Smooth muscle cell (in vitro differentiated cells): ENCODE data around the gene VMAC. TPM values are rescaled to one million over a fixed set of nuclear protein-coding genes. Genes with fewer than 3 reads are reported as not detected.

Experiments used
- DNase-seq: peaks from one replicate; lab custom pipeline; 2025; ENCODE audit not compliant: unreplicated experiment; lab: John Stamatoyannopoulos, UW
- H2AFZ ChIP-seq: fragments of 200-600 bp; sonication (generic); 2 replicates; pipeline ENCODE4 v1.6.0; 2016; ENCODE audit warnings: antibody characterized with exemption, low read depth, mild to moderate bottlenecking
- H3F3A ChIP-seq: fragments of 200-600 bp; sonication (generic); 2 replicates; pipeline ENCODE4 v1.6.0; 2017; ENCODE audit warnings: antibody characterized with exemption, low read depth
- H3K27ac ChIP-seq: fragments of 200-600 bp; sonication (generic); 2 replicates; pipeline ENCODE4 v1.5.1; 2016; ENCODE audit warnings: low read depth, mild to moderate bottlenecking
- H3K27me3 ChIP-seq: fragments of 200-600 bp; sonication (generic); 2 replicates; pipeline ENCODE4 v1.6.1; 2016; ENCODE audit warnings: low read depth, mild to moderate bottlenecking
- H3K36me3 ChIP-seq: fragments of 200-600 bp; sonication (generic); 2 replicates; pipeline ENCODE4 v1.5.1; 2016; ENCODE audit warnings: low read depth
- H3K4me1 ChIP-seq: fragments of 200-600 bp; sonication (generic); 2 replicates; pipeline ENCODE4 v1.5.1; 2016; ENCODE audit warnings: low read depth
- H3K4me2 ChIP-seq: fragments of 200-600 bp; sonication (generic); 2 replicates; pipeline ENCODE4 v1.6.0; 2016; ENCODE audit warnings: mild to moderate bottlenecking
- H3K4me3 ChIP-seq: fragments of 200-600 bp; sonication (generic); 2 replicates; pipeline ENCODE4 v1.5.1; 2016; ENCODE audit warnings: mild to moderate bottlenecking
- H3K79me2 ChIP-seq: fragments of 200-600 bp; sonication (generic); 2 replicates; pipeline ENCODE4 v1.6.0; 2016; ENCODE audit warnings: low read depth, mild to moderate bottlenecking
- H3K9ac ChIP-seq: fragments of 200-600 bp; sonication (generic); 2 replicates; pipeline ENCODE4 v1.6.0; 2016; ENCODE audit warnings: low read depth
- H3K9me3 ChIP-seq: fragments of 200-600 bp; sonication (generic); replicated peaks from 2 replicates; pipeline ENCODE4 v1.5.1; 2016; ENCODE audit warnings: low read depth
- H4K20me1 ChIP-seq: fragments of 200-600 bp; sonication (generic); 2 replicates; pipeline ENCODE4 v1.6.0; 2016; ENCODE audit warnings: low read depth
- CTCF ChIP-seq: fragments of 200-600 bp; sonication (generic); IDR thresholded peaks from 2 replicates; pipeline ENCODE4 v1.5.1; 2017; ENCODE audit warnings: borderline replicate concordance, mild to moderate bottlenecking, antibody characterized with exemption; ENCODE audit not compliant: insufficient read depth, poor library complexity, severe bottlenecking
- WGBS: methylation state at CpG from one replicate; pipeline ENCODE4 v1.1.7; 2016; ENCODE audit warnings: low lambda C conversion rate; 5-methylcytosine and 5-hydroxymethylcytosine counted together
- polyA plus RNA-seq: library from polyadenylated mRNA; unstranded; fragments of >200 nt; fragmentation: Nextera tagmentation; extraction: Ambion mirVana; gene quantifications from 2 replicates; pipeline ENCODE4 v1.2.1, GENCODE V29; 2016
- total RNA-seq: library from RNA; depleted of rRNA; stranded (reverse); fragments of >200 nt; gene quantifications from 2 replicates; pipeline ENCODE4 v1.2.3, GENCODE V29; 2014

Gene VMAC
- total and polyA plus RNA-seq, 2 experiments from 2014 or later, result 0.36 to 0.95 TPM

DNA sequence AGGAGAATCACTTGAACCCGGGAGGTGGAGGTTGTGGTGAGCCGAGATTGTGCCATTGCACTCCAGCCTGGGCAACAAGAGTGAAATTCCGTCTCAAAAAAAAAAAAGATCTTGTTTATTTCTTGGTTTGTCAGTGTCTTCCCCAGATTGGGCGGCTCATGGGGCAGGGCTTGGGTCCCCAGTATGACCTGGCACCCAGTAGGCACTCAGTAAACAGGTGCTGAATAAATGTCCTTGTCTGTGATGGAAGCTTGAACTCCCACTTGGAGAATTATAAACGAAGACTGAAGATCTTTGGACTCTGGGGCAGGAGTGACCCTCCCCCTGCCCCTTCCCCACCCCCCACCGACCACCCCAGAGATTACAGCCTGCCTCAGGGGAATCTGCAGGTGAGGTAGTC, 24.5 kb upstream of the VMAC start:
- no peaks in the 10 kb centered on the region for H3K36me3 ChIP-seq
- peak overlapping the region; percentile 64 for H3K4me2 ChIP-seq
- no peaks in the 10 kb centered on the region for H3K27me3 ChIP-seq
- H3K27ac ChIP-seq, result no peak overlapping the region
- no peak for DNase-seq
- TF ChIP-seq CTCF, result no peak
- H2AFZ ChIP-seq, result no peak overlapping the region
- H4K20me1 ChIP-seq, result no peaks in the 10 kb centered on the region
- H3K79me2 ChIP-seq, result no peaks in the 10 kb centered on the region
- no peaks in the 10 kb centered on the region for H3K9me3 ChIP-seq
- no peaks in the 10 kb centered on the region for H3F3A ChIP-seq
- peaks cover 10% of the 10 kb centered on the region for H3K4me1 ChIP-seq
- H3K9ac ChIP-seq, result no peak overlapping the region
- H3K4me3 ChIP-seq, result no peak overlapping the region
- WGBS, result 60% methylated on average over 6 of the region's 6 CpGs

- Histone ChIP-seq H3K27ac (no peak overlapping the region), H3K4me3 (no peak overlapping the region), H3K79me2 (no peaks in the 10 kb centered on the region), H3K9ac (no peak overlapping the region), H3K9me3 (no peaks in the 10 kb centered on the region), H3K27me3 (no peaks in the 10 kb centered on the region), H3F3A (no peaks in the 10 kb centered on the region), H3K4me2 (peak overlapping the region; percentile 53), H2AFZ (no peak overlapping the region), H4K20me1 (no peaks in the 10 kb centered on the region), H3K4me1 (peaks cover 10% of the 10 kb centered on the region), H3K36me3 (no peaks in the 10 kb centered on the region)
- peak; percentile 41 for DNase-seq
- WGBS, result 24% methylated on average over 15 of the region's 15 CpGs
- no peak for TF ChIP-seq CTCF
These were observed 24.0 kb upstream of the VMAC start for GRCh38 chr19:5880604-5881078.

- Histone ChIP-seq H3K9me3 (no peaks in the 10 kb centered on the region), H3K36me3 (no peaks in the 10 kb centered on the region), H3K79me2 (no peaks in the 10 kb centered on the region), H3K9ac (no peak overlapping the region), H3K4me3 (no peak overlapping the region), H2AFZ (no peak overlapping the region), H3K4me2 (no peak overlapping the region), H3F3A (no peaks in the 10 kb centered on the region), H3K27ac (no peak overlapping the region), H3K27me3 (no peaks in the 10 kb centered on the region), H4K20me1 (no peaks in the 10 kb centered on the region), H3K4me1 (peaks cover 10% of the 10 kb centered on the region)
- no peak for DNase-seq
- 82% methylated on average over 19 of the region's 19 CpGs for WGBS
- no peak for TF ChIP-seq CTCF
These were observed 23.0 kb upstream of the VMAC start for GRCh38 chr19:5881543-5882299.
